ENCODE data around the gene RRP8.

RRP8 gene

DNA sequence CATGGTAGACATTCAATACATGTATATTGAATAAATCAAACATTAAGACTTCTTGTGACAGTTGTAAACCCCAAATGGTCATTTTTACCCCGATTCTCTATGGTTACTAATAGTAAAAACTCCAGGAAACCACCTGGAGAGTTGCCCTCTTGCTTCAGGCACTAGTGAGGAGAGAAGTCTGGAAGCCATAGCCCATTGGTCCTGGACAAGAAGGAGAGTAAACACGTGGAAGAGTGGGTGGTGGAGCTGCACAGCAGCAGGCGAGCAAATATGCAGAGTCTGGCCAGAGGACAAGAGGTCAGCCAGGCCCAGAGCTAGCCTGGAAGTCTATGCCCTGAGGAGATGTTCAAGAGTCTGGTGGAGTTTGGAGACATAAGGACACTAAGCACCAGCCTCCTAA, 34.5 kb upstream of the RRP8 start:
- TF ChIP-seq, protein P1, sequence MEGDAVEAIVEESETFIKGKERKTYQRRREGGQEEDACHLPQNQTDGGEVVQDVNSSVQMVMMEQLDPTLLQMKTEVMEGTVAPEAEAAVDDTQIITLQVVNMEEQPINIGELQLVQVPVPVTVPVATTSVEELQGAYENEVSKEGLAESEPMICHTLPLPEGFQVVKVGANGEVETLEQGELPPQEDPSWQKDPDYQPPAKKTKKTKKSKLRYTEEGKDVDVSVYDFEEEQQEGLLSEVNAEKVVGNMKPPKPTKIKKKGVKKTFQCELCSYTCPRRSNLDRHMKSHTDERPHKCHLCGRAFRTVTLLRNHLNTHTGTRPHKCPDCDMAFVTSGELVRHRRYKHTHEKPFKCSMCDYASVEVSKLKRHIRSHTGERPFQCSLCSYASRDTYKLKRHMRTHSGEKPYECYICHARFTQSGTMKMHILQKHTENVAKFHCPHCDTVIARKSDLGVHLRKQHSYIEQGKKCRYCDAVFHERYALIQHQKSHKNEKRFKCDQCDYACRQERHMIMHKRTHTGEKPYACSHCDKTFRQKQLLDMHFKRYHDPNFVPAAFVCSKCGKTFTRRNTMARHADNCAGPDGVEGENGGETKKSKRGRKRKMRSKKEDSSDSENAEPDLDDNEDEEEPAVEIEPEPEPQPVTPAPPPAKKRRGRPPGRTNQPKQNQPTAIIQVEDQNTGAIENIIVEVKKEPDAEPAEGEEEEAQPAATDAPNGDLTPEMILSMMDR (IDR thresholded peaks at IDR 0.05), result no peak

DNA sequence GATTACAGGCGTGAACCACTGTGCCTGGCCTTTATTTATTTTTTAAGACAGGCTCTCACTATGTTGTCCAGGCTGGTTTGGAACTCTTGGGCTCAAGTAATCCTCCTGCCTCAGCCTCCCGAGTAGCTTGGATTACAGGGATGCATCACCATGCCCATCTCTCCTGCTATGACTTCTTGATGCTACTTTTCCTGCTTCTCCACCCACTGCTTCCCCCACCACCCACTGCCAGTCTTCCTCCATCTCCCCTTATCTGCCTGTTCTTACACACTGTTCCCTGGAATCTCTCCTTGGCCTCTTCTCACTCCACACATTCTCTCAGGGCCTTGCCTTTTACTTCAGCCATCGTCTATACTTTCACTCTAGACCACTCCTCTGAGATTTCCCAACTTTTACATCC, 33.1 kb upstream of the RRP8 start:
- TF ChIP-seq, protein P1 (IDR thresholded peaks at IDR 0.05), result no peak

DNA sequence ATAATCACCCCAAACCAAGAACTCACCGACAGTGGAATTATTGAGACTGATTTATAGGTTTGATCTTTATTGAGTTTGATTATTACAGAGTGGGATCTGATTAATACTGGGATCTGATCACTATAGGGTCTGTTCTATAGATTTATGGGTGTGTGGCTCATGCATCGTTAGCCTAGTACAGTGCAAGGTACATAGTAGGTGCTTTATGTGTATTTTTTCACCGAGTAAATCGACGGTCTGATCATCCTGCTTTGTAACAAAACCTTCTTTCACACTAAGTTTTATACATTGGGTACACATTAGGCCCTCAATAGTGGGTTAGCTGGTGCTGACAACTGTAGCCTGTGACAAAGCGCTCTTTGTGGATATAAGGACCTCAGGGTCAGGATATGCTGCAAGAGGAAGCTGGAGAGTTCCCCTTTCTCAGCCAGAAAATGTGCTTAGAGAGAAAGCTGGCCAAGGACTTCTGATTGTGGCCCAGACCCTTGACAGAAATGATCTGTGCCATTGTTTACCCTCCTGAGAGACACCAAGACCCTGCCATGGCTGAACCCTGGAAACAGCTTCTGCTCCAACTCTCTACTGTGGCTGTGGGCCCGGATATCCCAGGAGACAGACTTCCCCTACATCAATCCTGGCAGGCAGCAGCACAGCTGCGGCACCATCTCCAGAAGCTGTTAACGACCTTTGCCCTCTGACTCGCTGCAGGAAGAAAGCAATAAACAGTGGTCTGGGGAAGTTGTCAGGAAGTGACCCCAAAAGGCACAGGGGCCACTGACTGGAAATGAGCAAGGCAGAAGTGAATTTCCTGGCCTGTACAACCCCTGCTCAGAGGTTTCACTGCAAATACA, 31.9 kb upstream of the RRP8 start:
- TF ChIP-seq, protein P1 (IDR thresholded peaks at IDR 0.05), result no peak

DNA sequence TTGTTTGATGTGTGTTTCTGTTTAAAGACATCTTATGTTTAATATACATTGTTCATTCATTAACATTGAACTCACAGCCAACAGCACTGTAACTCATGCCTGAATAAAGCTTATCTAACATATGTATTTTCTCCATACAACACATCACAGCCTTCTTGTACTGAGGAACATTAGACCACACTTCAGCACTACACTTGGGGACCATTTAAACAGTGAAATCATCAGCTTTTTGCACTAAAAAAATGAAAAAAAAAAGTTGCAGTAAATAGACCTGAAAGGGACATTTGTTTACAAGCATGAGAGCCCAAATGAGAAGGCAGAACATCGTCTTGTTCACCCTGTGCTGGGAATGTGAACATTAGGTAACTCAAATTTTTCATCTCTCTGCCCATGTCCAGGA, 31.1 kb upstream of the RRP8 start:
- TF ChIP-seq, protein P1 (IDR thresholded peaks at IDR 0.05), result no peak

DNA sequence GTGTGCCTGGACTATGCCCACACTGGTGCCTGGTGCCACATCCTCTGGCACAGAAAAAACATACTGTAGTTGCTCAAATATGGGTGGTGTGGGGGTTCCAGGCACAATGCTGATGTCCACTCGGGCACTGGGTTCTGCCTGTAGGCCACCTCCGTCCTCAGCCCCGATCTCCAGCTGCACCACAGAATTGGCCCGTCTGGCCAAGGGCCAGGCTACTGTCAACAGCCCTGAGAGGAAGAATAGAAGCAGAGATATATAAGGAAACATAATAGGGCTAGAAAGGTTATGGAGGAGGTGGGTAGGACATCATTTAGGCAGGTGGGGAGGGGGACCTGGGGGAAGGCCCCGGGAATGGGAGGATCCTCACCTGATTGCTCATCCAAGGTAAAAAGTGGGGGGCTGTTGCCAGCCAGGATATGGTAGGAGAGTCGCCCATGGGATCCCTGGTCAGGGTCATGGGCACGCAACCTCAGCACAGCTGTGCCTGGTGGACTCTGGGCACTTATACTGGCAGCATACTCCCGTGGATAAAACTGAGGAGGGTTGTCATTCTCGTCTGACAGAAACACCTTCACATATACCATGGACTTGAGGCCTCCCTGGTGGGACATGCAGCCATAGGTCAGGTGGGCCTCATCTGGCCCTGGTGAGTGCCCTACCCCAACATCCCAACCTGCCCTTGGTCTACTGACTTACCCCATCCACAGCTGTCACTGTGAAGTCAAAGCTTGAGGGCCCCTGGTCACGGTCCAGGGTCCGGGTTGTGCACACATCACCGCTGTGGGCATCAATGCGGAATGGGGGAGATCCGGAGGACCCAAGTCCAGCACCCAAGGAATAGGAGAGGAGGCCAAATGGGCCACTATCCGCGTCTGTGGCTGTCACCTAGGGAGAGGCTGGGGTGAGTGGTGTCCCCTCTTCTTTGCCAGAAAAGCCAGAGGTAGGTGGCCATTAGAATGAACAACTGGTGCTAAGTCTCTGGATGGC, 30.3 kb upstream of the RRP8 start:
- TF ChIP-seq, protein P1 (IDR thresholded peaks at IDR 0.05), result no peak

DNA sequence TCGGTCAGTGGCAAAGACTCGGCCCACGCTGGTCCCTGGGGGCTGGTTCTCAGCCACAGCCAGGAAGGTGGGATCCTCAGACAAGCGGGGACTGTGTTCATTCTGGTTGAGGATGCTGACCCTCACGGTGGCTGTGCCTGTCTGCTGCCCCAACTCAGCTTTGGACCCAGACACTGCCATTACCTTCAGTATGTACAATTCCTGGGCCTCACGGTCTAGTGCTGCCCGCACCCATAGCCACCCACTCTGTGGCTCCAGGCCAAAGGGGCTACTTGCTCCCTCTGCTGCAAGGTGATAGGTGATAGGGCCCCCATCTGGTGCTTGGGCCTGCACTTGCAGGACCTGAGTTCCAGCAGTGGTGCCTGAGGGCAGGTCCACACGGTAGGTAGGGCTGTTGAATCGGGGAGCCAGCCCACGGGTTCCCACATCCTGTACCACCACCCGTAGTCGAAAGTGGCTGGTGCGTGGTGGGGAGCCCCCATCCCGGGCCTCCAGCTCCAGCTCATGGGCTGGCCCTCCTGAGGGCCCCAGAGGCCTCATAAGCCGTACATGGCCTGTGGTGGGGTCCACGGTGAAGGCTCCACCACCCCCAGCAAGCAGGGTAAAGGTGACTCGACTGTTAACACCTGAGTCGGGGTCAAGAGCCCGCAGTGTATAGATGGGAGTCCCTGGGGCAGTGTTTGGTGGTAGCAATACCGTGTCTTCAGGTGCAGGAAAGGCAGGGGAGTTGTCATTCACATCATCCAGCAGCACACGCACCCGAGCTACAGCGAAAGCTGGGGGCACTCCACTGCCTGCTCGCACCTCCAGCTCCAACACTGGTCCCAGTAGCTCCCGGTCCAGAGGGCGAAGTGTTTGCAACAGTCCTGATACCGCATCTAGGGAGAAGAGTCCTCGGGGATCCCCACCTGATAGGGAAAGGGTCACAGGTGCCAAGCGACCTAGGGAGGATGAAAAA, 29.0 kb upstream of the RRP8 start:
- TF ChIP-seq, protein P1 (IDR thresholded peaks at IDR 0.05), result no peak
